ENCODE results near the gene OR56A1. TPM values are rescaled to one million over a fixed set of nuclear protein-coding genes. Genes with fewer than 3 reads are reported as not detected.

The OR56A1 gene
- total RNA-seq, 1 donor from 2014 or later = not detected

DNA sequence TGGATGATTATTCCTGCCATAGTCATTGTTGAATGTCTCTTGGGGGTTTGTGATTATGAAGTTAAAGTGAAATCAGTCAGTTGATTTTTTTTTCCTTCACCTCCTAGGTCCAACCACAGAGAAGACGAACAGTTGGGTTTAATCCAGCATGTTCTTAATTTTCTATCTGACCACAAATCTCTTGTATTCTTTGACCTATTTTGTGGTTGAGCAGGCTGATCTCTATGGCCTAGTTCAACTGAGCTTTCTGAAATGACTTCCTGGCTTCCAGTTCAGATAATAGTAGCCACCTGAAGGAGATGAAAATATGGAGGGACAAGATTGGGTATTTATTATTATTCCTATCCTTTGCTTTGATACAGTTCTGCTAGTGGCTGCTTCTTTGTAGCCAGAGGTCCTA is 57.0 kb downstream of the OR56A1 start:
- H3K9me3 Mint-ChIP-seq (ENCODE audit: low read depth) = peaks cover 22% of the 10 kb centered on the region
- H3K27me3 Mint-ChIP-seq (ENCODE audit: low read depth) = peaks cover 3% of the 10 kb centered on the region
- H3K27ac Mint-ChIP-seq (ENCODE audit: unreplicated experiment) = no peak overlapping the region
- no peak overlapping the region for H3K4me3 Mint-ChIP-seq (ENCODE audit: unreplicated experiment)
- no peak for DNase-seq (ENCODE audit: low spot score)
- TF ChIP-seq, protein P1, sequence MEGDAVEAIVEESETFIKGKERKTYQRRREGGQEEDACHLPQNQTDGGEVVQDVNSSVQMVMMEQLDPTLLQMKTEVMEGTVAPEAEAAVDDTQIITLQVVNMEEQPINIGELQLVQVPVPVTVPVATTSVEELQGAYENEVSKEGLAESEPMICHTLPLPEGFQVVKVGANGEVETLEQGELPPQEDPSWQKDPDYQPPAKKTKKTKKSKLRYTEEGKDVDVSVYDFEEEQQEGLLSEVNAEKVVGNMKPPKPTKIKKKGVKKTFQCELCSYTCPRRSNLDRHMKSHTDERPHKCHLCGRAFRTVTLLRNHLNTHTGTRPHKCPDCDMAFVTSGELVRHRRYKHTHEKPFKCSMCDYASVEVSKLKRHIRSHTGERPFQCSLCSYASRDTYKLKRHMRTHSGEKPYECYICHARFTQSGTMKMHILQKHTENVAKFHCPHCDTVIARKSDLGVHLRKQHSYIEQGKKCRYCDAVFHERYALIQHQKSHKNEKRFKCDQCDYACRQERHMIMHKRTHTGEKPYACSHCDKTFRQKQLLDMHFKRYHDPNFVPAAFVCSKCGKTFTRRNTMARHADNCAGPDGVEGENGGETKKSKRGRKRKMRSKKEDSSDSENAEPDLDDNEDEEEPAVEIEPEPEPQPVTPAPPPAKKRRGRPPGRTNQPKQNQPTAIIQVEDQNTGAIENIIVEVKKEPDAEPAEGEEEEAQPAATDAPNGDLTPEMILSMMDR (IDR thresholded peaks at IDR 0.05) = no peak
- H3K4me1 Mint-ChIP-seq (ENCODE audit: low read depth) = no peaks in the 10 kb centered on the region
- H3K36me3 Mint-ChIP-seq (ENCODE audit: low read depth) = no peaks in the 10 kb centered on the region

Other genes starting within 250 kb of the OR56A1 start
- not detected in 3 replicates for gene OR52N5, start 247.4 kb downstream of the OR56A1 start, total RNA-seq
- not detected in 3 replicates for gene OR52N1, start 239.5 kb downstream of the OR56A1 start, total RNA-seq
- gene OR52N2, start 221.8 kb downstream of the OR56A1 start, total RNA-seq = not detected in 3 replicates
- not detected in 3 replicates for gene OR52E6, start 188.9 kb downstream of the OR56A1 start, total RNA-seq
- gene OR52E8, start 173.1 kb downstream of the OR56A1 start, total RNA-seq = not detected in 3 replicates
- not detected in 3 replicates for gene OR52E4, start 150.1 kb downstream of the OR56A1 start, total RNA-seq
- not detected in 3 replicates for gene OR52E5, start 137.6 kb downstream of the OR56A1 start, total RNA-seq
- gene OR56A3, start 88.5 kb downstream of the OR56A1 start, total RNA-seq = not detected in 3 replicates
- not detected in 3 replicates for gene OR56A5, start 62.3 kb downstream of the OR56A1 start, total RNA-seq
- not detected in 3 replicates for gene OR52L1, start 43.8 kb downstream of the OR56A1 start, total RNA-seq
- gene OR56A4, start 23.8 kb downstream of the OR56A1 start, total RNA-seq = not detected in 3 replicates
- gene OR56B4, start 76.9 kb upstream of the OR56A1 start, total RNA-seq = not detected in 3 replicates
- not detected in 3 replicates for gene OR52B2, start 139.6 kb upstream of the OR56A1 start, total RNA-seq
- not detected in 3 replicates for gene OR52W1, start 168.5 kb upstream of the OR56A1 start, total RNA-seq
- not detected in 3 replicates for gene C11orf42, start 174.8 kb upstream of the OR56A1 start, total RNA-seq
- 19.8 to 23.1 TPM (median 22.8 TPM) in 3 replicates for gene FHIP1B, start 203.9 kb upstream of the OR56A1 start, total RNA-seq
- gene CNGA4, start 208.3 kb upstream of the OR56A1 start, total RNA-seq = 0.17 to 0.22 TPM in 2 of 3 replicates, not detected in the other
- not detected in 3 replicates for gene CCKBR, start 229.1 kb upstream of the OR56A1 start, total RNA-seq